CD14-positive monocyte (primary cell): ENCODE measurements around the gene SH2D2A. TPM values are rescaled to one million over a fixed set of nuclear protein-coding genes. Genes with fewer than 3 reads are reported as not detected.

Experiments used
- DNase-seq, 3 donors: peaks; one replicate each; pipeline ENCODE4 v3.0.0-alpha.2; 2011 to 2022
- H2AFZ ChIP-seq: 2 replicates; pipeline ENCODE4 v1.6.0; 2012; ENCODE audit warnings: mild to moderate bottlenecking, low read depth, low read length, inconsistent platforms; ENCODE audit not compliant: insufficient read depth, poor library complexity, severe bottlenecking
- H3K27ac ChIP-seq, 2 donors: 1 replicate in 1 of 2; 2 replicates in 1 of 2; pipeline ENCODE4 v1.5.1; 2012 to 2013; ENCODE audit warnings: low read length in 2 of 2, control low read depth in 1 of 2, inconsistent platforms in 1 of 2, low read depth in 1 of 2, mild to moderate bottlenecking in 1 of 2
- H3K27me3 ChIP-seq, 2 donors: one replicate each; pipeline versions ENCODE4 v1.6.0 to v1.6.1; 2011 to 2013; ENCODE audit warnings: low read length in 2 of 2; ENCODE audit not compliant: control insufficient read depth in 2 of 2, insufficient read depth in 2 of 2
- H3K36me3 ChIP-seq, 2 donors: replicated peaks in 1 of 2; 1 replicate in 1 of 2; 2 replicates in 1 of 2; pipeline versions ENCODE4 v1.5.1 to v1.6.1; 2012 to 2013; ENCODE audit warnings: low read length in 2 of 2, control low read depth in 1 of 2, inconsistent platforms in 1 of 2, mild to moderate bottlenecking in 1 of 2; ENCODE audit not compliant: insufficient read depth in 2 of 2, control insufficient read depth in 1 of 2
- H3K4me1 ChIP-seq, 2 donors: 1 replicate in 1 of 2; 2 replicates in 1 of 2; pipeline versions ENCODE4 v1.5.1 to v1.6.1; 2012 to 2013; ENCODE audit warnings: low read length in 2 of 2, control low read depth in 1 of 2, inconsistent platforms in 1 of 2, mild to moderate bottlenecking in 1 of 2, moderate library complexity in 1 of 2; ENCODE audit not compliant: insufficient read depth in 2 of 2, control insufficient read depth in 1 of 2
- H3K4me2 ChIP-seq: replicated peaks from 2 replicates; pipeline ENCODE3; 2012; ENCODE audit warnings: low read length, moderate library complexity, mild to moderate bottlenecking; ENCODE audit not compliant: poor library complexity, severe bottlenecking; ENCODE audit errors: extremely low read depth
- H3K4me3 ChIP-seq, 3 experiments: fragments of 200-600 bp in 1 of 3; sonication (generic) in 1 of 3; replicated peaks in 1 of 3; 1 replicate in 2 of 3; 2 replicates in 1 of 3; pipeline ENCODE4 v1.5.1; 2011 to 2013; ENCODE audit warnings: low read length in 3 of 3, mild to moderate bottlenecking in 3 of 3, control low read depth in 2 of 3, low read depth in 2 of 3, inconsistent platforms in 1 of 3, moderate library complexity in 1 of 3
- H3K79me2 ChIP-seq: 2 replicates; pipeline ENCODE4 v1.6.0; 2012; ENCODE audit warnings: mild to moderate bottlenecking, control low read depth, inconsistent platforms, low read length, moderate library complexity; ENCODE audit not compliant: insufficient read depth
- H3K9ac ChIP-seq: 2 replicates; pipeline ENCODE4 v1.6.0; 2017; ENCODE audit warnings: low read length, mild to moderate bottlenecking; ENCODE audit not compliant: insufficient read depth, poor library complexity, severe bottlenecking
- H3K9me3 ChIP-seq, 2 donors: replicated peaks in 1 of 2; 1 replicate in 1 of 2; 2 replicates in 1 of 2; pipeline versions ENCODE4 v1.5.1 to v1.6.1; 2012 to 2013; ENCODE audit warnings: low read length in 2 of 2, control low read depth in 1 of 2; ENCODE audit not compliant: control insufficient read depth in 1 of 2, insufficient read depth in 1 of 2
- H4K20me1 ChIP-seq: 2 replicates; pipeline ENCODE4 v1.6.0; 2012; ENCODE audit warnings: mild to moderate bottlenecking, low read length, control low read depth, moderate library complexity; ENCODE audit not compliant: insufficient read depth
- H3K27ac Mint-ChIP-seq, 7 donors: one replicate each; pipeline ENCODE4 v1.8.0; 2020; ENCODE audit warnings: mild to moderate bottlenecking in 7 of 7, mixed read lengths in 7 of 7, moderate library complexity in 6 of 7, inconsistent platforms in 2 of 7
- H3K27me3 Mint-ChIP-seq, 3 donors: one replicate each; pipeline ENCODE4 v1.8.0; 2021 to 2022; ENCODE audit warnings: low read depth in 3 of 3, mild to moderate bottlenecking in 3 of 3, mixed read lengths in 3 of 3, moderate library complexity in 3 of 3, inconsistent platforms in 1 of 3
- H3K36me3 Mint-ChIP-seq, 2 donors: one replicate each; pipeline ENCODE4 v1.8.0; 2020; ENCODE audit warnings: mixed read lengths in 2 of 2, inconsistent platforms in 1 of 2, mild to moderate bottlenecking in 1 of 2
- H3K4me1 Mint-ChIP-seq: one replicate; pipeline ENCODE4 v1.8.0; 2020; ENCODE audit warnings: mild to moderate bottlenecking, mixed read lengths
- H3K4me3 Mint-ChIP-seq, 2 donors: one replicate each; pipeline ENCODE4 v1.8.0; 2020; ENCODE audit warnings: mild to moderate bottlenecking in 2 of 2, mixed read lengths in 2 of 2, moderate library complexity in 1 of 2
- H3K9me3 Mint-ChIP-seq, 7 donors: one replicate each; pipeline ENCODE4 v1.8.0; 2020 to 2022; ENCODE audit warnings: mixed read lengths in 7 of 7, mild to moderate bottlenecking in 6 of 7, moderate library complexity in 6 of 7, inconsistent platforms in 2 of 7
- WGBS: methylation state at CpG from one replicate; pipeline ENCODE4 v1.1.5; 2013; ENCODE audit warnings: missing lambda C conversion rate; ENCODE audit not compliant: insufficient coverage; 5-methylcytosine and 5-hydroxymethylcytosine counted together
- intact Hi-C, 2 donors: fragments of 100-400 bp; cut with micrococcal nuclease; formaldehyde crosslinking; loops; one replicate each; pipeline versions ENCODE4 v1.15.0 to v1.15.1; 2023
- polyA plus RNA-seq, 3 donors: library from polyadenylated mRNA; depleted of rRNA in 1 of 3; unstranded in 2 of 3; stranded (reverse) in 1 of 3; fragments of 300-500 nt in 2 of 3; fragments of >200 nt in 1 of 3; fragmentation: Illumina TruSeq in 2 of 3; gene quantifications; 1 replicate in 2 of 3; 2 replicates in 1 of 3; pipeline ENCODE4 v1.2.3, GENCODE V29; 2012 to 2021
- TF ChIP-seq, protein P1 (sequence below): fragments of 200-600 bp; IDR thresholded peaks from one replicate; pipeline ENCODE4 v1.8.0; 2022; ENCODE audit warnings: antibody characterized with exemption, mild to moderate bottlenecking

SH2D2A gene
- polyA plus RNA-seq, 3 donors, result 0.17 to 0.20 TPM; not detected in 1

DNA sequence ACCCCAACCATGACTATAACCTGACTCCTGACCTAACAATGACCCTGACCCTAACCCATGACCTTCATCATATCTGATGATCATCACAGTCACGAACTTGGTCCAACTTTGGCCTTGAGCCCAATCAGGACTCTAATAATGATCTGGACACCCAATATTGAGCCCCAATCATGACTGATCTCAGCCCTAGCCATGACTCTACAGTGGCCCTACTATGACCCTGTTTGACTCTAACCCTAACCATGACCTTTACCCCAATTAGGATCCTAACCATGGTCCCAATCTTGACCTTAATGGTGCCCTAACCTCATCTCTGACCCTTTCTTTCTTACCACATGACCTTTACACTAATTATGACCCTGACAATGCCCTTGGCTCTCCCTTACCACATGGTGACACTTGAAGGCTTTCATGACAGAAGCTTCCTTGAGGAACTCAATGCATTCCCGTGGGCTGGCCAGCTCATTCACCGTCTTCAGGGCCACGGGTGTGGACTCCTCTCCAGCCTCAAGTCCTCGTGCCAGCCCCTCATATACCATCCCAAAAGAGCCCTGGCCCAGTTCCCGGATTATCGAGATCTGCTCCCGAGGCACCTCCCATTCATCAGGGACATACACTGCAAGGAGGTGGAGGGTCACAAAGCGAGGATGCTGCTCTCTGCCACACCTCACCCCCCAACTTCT is 26.1 kb upstream of the SH2D2A start:
- H3K27ac Mint-ChIP-seq, result peak overlapping the region in 1 of 7 donors; percentile 18
- H3K27me3 Mint-ChIP-seq, result peaks cover 48 to 79% (median 57%) of the 10 kb centered on the region in 3 donors
- Histone ChIP-seq H3K27me3 (peaks cover 29 to 51% of the 10 kb centered on the region in 2 donors), H2AFZ (no peak overlapping the region), H3K4me1 (peaks cover 2 to 4% of the 10 kb centered on the region in 2 donors), H3K27ac (no peak overlapping the region), H3K9me3 (peaks cover 0 to 8% of the 10 kb centered on the region in 2 donors), H3K9ac (no peak overlapping the region), H3K36me3 (no peaks in the 10 kb centered on the region), H3K79me2 (no peaks in the 10 kb centered on the region), H4K20me1 (no peaks in the 10 kb centered on the region), H3K4me3 (no peak overlapping the region), H3K4me2 (no peak overlapping the region)
- WGBS, result 79% methylated on average over 9 of the region's 9 CpGs
- DNase-seq, result no peak
- H3K36me3 Mint-ChIP-seq, result peaks cover 0 to 1% of the 10 kb centered on the region in 2 donors
- H3K4me3 Mint-ChIP-seq, result no peak overlapping the region
- TF ChIP-seq, protein P1, sequence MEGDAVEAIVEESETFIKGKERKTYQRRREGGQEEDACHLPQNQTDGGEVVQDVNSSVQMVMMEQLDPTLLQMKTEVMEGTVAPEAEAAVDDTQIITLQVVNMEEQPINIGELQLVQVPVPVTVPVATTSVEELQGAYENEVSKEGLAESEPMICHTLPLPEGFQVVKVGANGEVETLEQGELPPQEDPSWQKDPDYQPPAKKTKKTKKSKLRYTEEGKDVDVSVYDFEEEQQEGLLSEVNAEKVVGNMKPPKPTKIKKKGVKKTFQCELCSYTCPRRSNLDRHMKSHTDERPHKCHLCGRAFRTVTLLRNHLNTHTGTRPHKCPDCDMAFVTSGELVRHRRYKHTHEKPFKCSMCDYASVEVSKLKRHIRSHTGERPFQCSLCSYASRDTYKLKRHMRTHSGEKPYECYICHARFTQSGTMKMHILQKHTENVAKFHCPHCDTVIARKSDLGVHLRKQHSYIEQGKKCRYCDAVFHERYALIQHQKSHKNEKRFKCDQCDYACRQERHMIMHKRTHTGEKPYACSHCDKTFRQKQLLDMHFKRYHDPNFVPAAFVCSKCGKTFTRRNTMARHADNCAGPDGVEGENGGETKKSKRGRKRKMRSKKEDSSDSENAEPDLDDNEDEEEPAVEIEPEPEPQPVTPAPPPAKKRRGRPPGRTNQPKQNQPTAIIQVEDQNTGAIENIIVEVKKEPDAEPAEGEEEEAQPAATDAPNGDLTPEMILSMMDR, result no peak
- H3K9me3 Mint-ChIP-seq, result peaks cover 0 to 8% (median 2%) of the 10 kb centered on the region in 7 donors
- H3K4me1 Mint-ChIP-seq, result peaks cover 6% of the 10 kb centered on the region
- intact Hi-C loops, result no loop called here

DNA sequence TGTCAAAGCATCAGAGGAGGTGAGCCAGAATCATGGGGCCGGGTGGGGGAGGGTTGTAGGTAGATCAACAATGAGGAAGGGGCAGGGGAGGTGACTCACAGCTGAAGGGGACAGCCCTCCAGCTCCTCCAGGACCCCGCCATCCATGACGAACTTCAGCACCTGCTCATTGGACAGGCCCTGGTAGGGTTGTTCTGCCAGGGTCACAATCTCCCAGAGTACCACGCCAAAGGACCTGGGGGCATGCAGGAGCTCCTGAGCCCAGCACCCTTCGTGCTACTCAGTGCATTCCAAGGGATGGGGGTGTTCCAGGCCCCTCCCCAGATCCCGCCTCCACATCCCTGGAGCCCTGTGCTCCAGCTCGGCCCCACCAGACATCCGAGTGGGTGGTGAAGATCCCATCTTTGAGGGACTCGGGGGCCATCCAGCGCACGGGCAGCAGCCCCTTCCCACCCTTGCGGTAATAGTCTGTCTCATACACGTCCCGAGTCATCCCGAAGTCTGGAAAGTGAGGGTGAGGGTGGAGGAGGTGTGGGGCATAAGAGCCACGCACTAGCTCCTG is 24.7 kb upstream of the SH2D2A start:
- no peaks in the 10 kb centered on the region for H3K79me2 ChIP-seq
- WGBS, result 56% methylated on average over 3 of the region's 16 CpGs
- H3K4me1 ChIP-seq, result peaks cover 2 to 4% of the 10 kb centered on the region in 2 donors
- no peaks in the 10 kb centered on the region for H4K20me1 ChIP-seq
- H3K4me3 Mint-ChIP-seq, result no peak overlapping the region
- no peak overlapping the region for H3K9ac ChIP-seq
- H3K27me3 ChIP-seq, result peaks cover 21 to 38% of the 10 kb centered on the region in 2 donors
- peaks cover 0 to 7% of the 10 kb centered on the region in 2 donors for H3K9me3 ChIP-seq
- peaks cover 36 to 67% (median 45%) of the 10 kb centered on the region in 3 donors for H3K27me3 Mint-ChIP-seq
- TF ChIP-seq, protein P1, result no peak
- no peak for DNase-seq
- intact Hi-C loops, result no loop called here
- peaks cover 0 to 8% (median 2%) of the 10 kb centered on the region in 7 donors for H3K9me3 Mint-ChIP-seq
- H3K4me1 Mint-ChIP-seq, result peaks cover 6% of the 10 kb centered on the region
- peaks cover 0 to 1% of the 10 kb centered on the region in 2 donors for H3K36me3 Mint-ChIP-seq
- no peak overlapping the region for H3K27ac Mint-ChIP-seq
- no peak overlapping the region for H3K4me2 ChIP-seq
- H2AFZ ChIP-seq, result no peak overlapping the region
- H3K27ac ChIP-seq, result no peak overlapping the region
- H3K4me3 ChIP-seq, result no peak overlapping the region
- H3K36me3 ChIP-seq, result no peaks in the 10 kb centered on the region
